Measurements from ENCODE around the gene TCIRG1.

- TF ChIP-seq CTCF (IDR thresholded peaks at IDR 0.05 in 4 of 5, conservative IDR thresholded peaks at IDR 0.05 in 1 of 5) (no peak), POLR2A (IDR thresholded peaks at IDR 0.05) (no peak)
These were observed 17.8 kb downstream of the TCIRG1 start for GRCh38 chr11:68056317-68057285.
